GM12865 (cell line): Measurements from ENCODE around the gene SLC43A1.
A peak's percentile ranks its signal among the peaks of the same experiment; 100 is the strongest.

ENCODE experiments used
- DNase-seq: peaks from one replicate; pipeline ENCODE4 v3.0.0; 2010; ENCODE audit warnings: low read depth
- H3K4me3 ChIP-seq: 2 replicates; pipeline ENCODE4 v1.5.1; 2011; ENCODE audit warnings: mild to moderate bottlenecking, low read depth, low read length, control low read depth
- TF ChIP-seq, protein P1 (sequence below): IDR thresholded peaks from 2 replicates; pipeline ENCODE4 v1.5.1; 2011; ENCODE audit warnings: low read length, control low read depth, low read depth, inconsistent platforms; ENCODE audit not compliant: insufficient read depth; ENCODE audit errors: missing control alignments

Gene SLC43A1

DNA sequence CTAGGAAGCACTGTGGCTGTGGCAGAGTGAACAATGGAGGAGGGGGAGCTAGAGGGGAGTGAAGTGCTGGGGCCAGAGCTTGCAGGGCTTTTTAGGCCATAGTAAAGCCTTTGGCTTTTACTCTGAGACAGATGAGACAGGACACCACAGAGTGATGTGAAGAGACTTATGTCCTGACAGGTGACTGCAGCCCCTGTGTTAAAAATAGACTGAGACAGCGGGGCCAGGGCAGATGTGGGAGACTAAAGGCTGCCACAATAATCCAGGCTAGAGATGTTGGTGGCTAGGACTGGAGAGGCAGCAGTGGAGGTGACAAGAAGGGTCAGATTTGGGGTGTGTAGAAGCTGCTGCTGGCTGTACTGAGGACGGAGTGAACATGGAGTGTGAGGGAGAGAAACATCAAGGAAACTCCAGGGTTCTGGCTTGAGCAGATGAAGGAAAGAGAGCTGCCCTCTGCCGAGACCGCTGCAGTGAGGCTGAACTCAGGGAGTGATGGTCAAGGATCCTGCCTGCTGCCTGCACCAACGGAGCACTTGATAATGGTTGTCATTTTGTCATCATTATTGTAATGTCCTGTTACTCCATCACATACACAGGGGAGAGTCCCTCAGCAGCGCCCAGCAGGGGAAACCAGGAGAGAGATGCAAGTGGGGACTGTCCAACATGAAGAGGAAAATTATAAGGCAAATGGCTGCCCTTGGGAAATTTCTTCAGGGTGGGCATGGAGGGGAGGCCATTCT is 27.4 kb downstream of the SLC43A1 start:
- no peak overlapping the region for H3K4me3 ChIP-seq
- TF ChIP-seq, protein P1, sequence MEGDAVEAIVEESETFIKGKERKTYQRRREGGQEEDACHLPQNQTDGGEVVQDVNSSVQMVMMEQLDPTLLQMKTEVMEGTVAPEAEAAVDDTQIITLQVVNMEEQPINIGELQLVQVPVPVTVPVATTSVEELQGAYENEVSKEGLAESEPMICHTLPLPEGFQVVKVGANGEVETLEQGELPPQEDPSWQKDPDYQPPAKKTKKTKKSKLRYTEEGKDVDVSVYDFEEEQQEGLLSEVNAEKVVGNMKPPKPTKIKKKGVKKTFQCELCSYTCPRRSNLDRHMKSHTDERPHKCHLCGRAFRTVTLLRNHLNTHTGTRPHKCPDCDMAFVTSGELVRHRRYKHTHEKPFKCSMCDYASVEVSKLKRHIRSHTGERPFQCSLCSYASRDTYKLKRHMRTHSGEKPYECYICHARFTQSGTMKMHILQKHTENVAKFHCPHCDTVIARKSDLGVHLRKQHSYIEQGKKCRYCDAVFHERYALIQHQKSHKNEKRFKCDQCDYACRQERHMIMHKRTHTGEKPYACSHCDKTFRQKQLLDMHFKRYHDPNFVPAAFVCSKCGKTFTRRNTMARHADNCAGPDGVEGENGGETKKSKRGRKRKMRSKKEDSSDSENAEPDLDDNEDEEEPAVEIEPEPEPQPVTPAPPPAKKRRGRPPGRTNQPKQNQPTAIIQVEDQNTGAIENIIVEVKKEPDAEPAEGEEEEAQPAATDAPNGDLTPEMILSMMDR = no peak
- DNase-seq = no peak

DNA sequence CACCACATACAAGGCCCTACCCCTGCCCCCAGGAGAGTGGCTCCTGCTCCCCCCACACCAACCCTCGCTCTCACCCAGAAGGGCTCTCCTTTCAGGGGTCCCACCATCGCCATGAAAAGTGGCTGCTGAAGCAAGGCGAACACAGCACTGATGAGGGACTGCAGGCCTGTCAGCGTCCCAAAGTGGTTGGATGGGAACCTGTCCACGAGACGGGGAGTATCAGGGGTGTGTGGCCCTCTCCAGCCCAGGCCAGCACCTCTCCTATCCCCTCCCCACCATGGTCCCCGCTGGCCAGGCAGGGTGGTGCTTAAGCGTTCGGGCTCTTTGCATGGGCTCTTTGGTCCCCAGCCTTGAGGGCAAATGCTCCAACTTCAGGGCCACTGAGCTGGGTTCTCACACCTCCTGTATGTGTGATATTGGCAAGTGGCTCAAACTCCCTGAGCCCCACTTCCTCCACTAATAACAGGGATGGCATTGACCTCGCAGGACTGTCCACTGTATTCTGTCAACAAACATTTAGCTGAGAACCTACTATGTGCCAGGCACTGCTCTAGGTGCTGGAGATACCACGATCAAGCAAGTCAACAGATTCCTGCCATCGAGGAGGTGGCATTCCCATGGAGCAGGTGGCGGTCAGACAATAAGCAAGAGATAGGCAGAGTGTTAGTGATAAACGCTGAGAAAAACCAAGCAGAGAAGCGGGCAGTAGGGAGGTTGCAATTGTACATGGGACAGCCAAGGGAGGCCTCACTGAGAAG is 28.3 kb downstream of the SLC43A1 start:
- no peak overlapping the region for H3K4me3 ChIP-seq
- no peak for DNase-seq
- TF ChIP-seq, protein P1 = no peak

DNA sequence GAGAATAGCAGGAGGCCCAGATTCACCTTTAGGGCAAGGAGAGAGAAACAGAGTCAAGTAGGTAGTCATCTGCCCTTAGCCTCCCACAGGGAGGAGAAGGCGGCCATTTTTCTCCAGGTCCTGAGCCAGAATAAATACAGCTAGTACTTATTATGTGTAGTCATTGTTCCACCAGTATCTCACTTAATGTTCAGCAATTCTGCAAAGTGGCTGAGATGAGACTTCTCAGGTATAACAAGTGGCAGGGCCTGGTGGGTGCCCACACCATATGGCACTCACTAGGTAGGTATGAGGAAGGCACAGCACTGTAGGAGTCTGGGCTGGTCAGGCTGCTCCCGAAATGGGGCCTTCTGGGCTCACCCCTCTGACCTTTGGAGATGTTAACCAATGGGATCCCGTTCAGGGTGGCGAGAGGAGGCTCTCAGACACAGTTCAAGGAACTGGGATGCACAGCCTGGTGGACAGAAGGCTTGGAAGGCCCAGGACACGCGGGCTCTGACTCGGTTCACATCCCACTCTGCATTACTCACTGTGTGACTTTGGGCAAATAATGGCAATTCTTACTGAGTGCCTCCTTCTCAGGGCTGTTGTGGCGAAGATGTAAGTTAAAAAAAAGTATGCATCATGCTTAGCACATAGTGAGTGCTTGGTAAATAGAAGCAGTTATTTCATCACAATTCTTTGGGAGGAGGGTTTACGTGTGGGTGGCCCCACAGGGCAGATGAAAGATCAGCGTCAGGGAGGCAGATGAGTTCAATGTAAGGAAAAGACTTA is 30.1 kb downstream of the SLC43A1 start:
- TF ChIP-seq, protein P1 = no peak
- DNase-seq = no peak
- no peak overlapping the region for H3K4me3 ChIP-seq

DNA sequence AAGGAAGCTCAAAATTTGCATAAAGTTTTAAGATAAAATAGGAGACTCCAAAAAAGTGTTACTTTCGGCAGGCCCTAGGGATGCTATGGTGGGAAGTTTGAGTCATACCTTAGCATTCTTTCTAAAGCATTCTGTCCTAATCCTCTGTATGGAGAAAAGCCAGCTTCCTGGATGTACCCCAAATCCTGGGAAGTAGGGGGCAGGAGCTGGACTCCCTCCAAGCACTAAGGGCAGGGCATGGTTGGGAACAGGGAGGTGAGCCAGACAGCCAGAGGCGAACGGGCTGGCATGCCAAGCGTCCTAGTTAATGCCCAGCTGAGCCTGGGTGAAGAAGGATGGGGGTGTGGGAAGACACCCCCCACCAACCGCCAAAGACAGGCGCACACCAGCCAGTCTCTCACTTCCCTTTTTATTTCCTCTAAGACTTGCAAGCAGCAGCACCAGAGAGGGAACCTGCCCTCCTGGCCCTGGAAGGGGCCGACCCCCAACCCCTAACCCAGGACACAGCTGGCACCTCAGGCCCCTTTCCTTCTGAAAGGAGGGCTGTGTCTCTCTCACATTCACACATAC is 31.3 kb downstream of the SLC43A1 start:
- TF ChIP-seq, protein P1 = no peak

DNA sequence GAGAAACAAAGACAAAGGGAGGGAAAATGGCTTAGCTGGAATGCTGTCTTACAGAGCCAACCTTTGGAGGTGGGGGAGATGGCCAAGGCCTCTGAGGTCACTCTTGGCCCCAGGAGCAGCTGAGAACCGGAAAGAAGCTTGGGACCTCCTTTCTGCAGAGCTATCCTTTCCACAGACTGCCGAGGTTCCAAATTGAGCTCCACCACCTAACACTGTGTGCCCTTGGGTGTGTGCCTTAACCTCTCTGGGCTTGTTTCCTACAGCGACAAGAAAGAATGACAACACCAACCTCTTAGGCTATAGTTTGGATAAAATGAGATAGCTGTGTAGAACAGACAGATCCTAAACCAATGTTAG is 32.0 kb downstream of the SLC43A1 start:
- TF ChIP-seq, protein P1 = no peak
- H3K4me3 ChIP-seq = no peak overlapping the region

More for the DNA sequence above, 31.3 kb downstream of the SLC43A1 start:
- DNase-seq = peak; percentile 47
- H3K4me3 ChIP-seq = no peak overlapping the region

DNA sequence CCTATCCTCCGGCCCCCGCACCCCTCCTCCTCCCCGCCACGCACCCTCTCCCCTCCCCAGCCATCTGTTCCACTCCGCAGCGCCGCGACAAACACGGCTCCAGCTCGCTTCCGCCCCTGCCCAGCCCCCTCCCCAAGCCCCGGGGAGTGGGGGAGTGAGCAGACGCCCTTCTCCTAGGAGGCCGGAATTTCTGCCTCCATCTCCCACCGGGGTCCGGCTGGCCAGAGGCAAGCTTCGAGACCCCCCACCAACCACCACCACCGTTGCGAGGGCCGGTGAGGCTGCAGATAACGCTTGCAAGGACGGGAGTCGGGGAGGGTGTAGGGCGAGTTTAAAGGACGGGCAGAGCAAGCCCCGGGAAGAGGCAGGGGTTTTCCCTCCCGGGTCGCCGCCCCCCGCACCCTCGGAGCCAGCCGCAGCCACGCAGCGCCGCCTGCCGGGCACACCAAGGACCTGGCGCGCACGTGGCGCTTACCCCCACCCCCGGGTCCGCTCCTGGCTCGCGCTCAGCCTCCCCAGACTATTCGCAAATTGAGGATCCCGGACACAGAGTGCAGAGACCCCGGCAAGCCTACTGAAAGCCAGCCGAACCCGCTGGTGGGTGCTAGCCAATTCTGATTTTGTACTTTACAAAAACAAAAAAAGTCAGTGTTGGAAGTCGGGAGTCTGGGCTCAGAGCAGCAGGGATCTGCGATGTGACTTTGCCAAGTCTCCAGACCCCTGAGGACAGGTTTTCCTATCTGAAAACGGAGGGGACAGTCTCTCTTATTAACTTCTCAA is 32.5 kb downstream of the SLC43A1 start:
- DNase-seq = peak; percentile 64
- no peak overlapping the region; the same call in 1 of the 2 replicates for H3K4me3 ChIP-seq

More for the DNA sequence above, 32.0 kb downstream of the SLC43A1 start:
- DNase-seq = no peak

More for the DNA sequence above, 32.5 kb downstream of the SLC43A1 start:
- TF ChIP-seq, protein P1 = peak; percentile 77
